ENCODE measurements around the gene CELA3B. TPM values are rescaled to one million over a fixed set of nuclear protein-coding genes. Genes with fewer than 3 reads are reported as not detected.
A peak's percentile ranks its signal among the peaks of the same experiment; 100 is the strongest.

The CELA3B gene
- total and polyA plus RNA-seq, 2 of the 13 experiments (the other 11 are each of a cell fraction or from before 2014, with no cell fraction given), result 0.34 TPM; not detected in 1

DNA sequence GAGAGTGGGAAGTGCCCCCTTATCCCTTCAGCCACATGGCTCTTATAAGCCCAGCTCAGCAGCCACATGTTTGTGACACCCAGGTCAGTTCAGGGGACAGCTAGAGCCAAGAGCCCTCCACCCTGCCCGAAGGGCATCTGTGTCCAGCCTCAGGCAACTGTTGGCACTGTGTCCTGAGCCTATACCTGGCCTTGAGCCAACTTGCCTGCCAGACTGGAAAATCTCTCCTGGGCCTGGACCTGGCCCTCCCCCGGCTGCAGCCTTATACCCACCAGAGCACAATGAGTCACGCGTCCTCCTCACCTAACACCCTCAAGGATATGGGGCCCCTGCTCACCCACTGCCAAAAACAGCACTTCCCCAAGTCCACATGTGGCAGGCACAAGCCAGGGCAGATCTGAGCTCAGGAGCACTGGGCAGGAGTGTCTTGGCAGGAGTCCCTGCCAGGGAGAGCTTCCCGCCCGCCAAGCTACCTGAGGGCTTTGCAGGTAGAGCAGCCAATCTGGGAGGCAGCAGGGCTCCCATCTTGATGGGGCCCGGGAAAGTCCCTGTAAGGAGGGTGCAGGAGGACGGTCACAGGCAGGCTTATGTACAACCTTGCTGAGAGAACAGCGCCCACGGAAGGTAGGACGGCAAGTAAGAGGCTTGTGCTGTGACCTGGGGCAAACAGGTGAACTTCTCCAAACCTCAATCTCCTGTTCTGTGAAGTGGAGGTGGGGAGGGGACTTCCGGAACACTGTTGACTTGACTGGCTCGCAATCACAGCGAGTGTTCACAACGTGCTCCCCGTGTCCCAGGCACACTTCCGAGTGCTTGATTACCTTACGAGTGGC is 19.9 kb upstream of the CELA3B start (continued):
- TF ChIP-seq, protein P1, sequence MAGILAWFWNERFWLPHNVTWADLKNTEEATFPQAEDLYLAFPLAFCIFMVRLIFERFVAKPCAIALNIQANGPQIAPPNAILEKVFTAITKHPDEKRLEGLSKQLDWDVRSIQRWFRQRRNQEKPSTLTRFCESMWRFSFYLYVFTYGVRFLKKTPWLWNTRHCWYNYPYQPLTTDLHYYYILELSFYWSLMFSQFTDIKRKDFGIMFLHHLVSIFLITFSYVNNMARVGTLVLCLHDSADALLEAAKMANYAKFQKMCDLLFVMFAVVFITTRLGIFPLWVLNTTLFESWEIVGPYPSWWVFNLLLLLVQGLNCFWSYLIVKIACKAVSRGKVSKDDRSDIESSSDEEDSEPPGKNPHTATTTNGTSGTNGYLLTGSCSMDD (CRISPR knock-in tag; IDR thresholded peaks at IDR 0.05), result no peak
- TF ChIP-seq KLF15 (CRISPR knock-in tag; IDR thresholded peaks at IDR 0.05; ENCODE audit: borderline replicate concordance), result no peak
- TF ChIP-seq, protein P2, sequence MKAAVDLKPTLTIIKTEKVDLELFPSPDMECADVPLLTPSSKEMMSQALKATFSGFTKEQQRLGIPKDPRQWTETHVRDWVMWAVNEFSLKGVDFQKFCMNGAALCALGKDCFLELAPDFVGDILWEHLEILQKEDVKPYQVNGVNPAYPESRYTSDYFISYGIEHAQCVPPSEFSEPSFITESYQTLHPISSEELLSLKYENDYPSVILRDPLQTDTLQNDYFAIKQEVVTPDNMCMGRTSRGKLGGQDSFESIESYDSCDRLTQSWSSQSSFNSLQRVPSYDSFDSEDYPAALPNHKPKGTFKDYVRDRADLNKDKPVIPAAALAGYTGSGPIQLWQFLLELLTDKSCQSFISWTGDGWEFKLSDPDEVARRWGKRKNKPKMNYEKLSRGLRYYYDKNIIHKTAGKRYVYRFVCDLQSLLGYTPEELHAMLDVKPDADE (CRISPR knock-in tag; IDR thresholded peaks at IDR 0.05), result no peak
- TF ChIP-seq RBM39 (IDR thresholded peaks at IDR 0.05; ENCODE audit: low read depth, low read length, poor library complexity, severe bottlenecking), result no peak
- no peak for TF ChIP-seq SMARCC2 (IDR thresholded peaks at IDR 0.05)
- no peak for TF ChIP-seq ZNF790 (CRISPR knock-in tag; IDR thresholded peaks at IDR 0.05; ENCODE audit: borderline replicate concordance)
- TF ChIP-seq, protein P3, sequence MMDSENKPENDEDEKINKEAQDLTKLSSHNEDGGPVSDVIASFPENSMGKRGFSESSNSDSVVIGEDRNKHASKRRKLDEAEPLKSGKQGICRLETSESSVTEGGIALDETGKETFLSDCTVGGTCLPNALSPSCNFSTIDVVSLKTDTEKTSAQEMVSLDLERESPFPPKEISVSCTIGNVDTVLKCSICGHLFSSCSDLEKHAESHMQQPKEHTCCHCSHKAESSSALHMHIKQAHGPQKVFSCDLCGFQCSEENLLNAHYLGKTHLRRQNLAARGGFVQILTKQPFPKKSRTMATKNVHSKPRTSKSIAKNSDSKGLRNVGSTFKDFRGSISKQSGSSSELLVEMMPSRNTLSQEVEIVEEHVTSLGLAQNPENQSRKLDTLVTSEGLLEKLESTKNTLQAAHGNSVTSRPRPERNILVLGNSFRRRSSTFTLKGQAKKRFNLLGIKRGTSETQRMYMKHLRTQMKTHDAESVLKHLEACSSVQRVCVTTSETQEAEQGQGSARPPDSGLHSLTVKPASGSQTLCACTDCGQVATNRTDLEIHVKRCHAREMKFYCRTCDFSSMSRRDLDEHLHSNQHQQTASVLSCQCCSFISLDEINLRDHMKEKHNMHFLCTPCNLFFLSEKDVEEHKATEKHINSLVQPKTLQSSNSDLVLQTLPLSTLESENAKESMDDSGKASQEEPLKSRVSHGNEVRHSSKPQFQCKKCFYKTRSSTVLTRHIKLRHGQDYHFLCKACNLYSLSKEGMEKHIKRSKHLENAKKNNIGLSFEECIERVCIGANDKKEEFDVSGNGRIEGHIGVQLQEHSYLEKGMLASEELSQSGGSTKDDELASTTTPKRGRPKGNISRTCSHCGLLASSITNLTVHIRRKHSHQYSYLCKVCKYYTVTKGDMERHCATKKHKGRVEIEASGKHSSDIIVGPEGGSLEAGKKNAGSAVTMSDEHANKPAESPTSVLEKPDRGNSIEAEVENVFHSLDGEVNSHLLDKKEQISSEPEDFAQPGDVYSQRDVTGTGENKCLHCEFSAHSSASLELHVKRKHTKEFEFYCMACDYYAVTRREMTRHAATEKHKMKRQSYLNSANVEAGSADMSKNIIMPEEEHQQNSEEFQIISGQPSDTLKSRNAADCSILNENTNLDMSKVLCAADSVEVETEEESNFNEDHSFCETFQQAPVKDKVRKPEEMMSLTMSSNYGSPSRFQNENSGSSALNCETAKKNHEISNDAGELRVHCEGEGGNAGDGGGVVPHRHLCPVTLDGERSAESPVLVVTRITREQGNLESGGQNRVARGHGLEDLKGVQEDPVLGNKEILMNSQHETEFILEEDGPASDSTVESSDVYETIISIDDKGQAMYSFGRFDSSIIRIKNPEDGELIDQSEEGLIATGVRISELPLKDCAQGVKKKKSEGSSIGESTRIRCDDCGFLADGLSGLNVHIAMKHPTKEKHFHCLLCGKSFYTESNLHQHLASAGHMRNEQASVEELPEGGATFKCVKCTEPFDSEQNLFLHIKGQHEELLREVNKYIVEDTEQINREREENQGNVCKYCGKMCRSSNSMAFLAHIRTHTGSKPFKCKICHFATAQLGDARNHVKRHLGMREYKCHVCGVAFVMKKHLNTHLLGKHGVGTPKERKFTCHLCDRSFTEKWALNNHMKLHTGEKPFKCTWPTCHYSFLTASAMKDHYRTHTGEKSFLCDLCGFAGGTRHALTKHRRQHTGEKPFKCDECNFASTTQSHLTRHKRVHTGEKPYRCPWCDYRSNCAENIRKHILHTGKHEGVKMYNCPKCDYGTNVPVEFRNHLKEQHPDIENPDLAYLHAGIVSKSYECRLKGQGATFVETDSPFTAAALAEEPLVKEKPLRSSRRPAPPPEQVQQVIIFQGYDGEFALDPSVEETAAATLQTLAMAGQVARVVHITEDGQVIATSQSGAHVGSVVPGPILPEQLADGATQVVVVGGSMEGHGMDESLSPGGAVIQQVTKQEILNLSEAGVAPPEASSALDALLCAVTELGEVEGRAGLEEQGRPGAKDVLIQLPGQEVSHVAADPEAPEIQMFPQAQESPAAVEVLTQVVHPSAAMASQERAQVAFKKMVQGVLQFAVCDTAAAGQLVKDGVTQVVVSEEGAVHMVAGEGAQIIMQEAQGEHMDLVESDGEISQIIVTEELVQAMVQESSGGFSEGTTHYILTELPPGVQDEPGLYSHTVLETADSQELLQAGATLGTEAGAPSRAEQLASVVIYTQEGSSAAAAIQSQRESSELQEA (CRISPR knock-in tag; IDR thresholded peaks at IDR 0.05; ENCODE audit: not compliant biosample characterization), result peak; percentile 20
- no peak for TF ChIP-seq ZNF7 (CRISPR knock-in tag; IDR thresholded peaks at IDR 0.05)
- TF ChIP-seq, protein P4, sequence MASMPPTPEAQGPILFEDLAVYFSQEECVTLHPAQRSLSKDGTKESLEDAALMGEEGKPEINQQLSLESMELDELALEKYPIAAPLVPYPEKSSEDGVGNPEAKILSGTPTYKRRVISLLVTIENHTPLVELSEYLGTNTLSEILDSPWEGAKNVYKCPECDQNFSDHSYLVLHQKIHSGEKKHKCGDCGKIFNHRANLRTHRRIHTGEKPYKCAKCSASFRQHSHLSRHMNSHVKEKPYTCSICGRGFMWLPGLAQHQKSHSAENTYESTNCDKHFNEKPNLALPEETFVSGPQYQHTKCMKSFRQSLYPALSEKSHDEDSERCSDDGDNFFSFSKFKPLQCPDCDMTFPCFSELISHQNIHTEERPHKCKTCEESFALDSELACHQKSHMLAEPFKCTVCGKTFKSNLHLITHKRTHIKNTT (CRISPR knock-in tag; IDR thresholded peaks at IDR 0.05), result no peak
- 0 out of 2 replicates have a peak, but pooled peaks have one; percentile 31 for TF ChIP-seq MED1 (CRISPR knock-in tag; IDR thresholded peaks at IDR 0.05)
- peak; percentile 25; the same call in 1 of the 2 replicates for TF ChIP-seq RARA (CRISPR knock-in tag; IDR thresholded peaks at IDR 0.05)
- TF ChIP-seq, protein P5, sequence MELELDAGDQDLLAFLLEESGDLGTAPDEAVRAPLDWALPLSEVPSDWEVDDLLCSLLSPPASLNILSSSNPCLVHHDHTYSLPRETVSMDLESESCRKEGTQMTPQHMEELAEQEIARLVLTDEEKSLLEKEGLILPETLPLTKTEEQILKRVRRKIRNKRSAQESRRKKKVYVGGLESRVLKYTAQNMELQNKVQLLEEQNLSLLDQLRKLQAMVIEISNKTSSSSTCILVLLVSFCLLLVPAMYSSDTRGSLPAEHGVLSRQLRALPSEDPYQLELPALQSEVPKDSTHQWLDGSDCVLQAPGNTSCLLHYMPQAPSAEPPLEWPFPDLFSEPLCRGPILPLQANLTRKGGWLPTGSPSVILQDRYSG (CRISPR knock-in tag; IDR thresholded peaks at IDR 0.05), result no peak
- no peak for TF ChIP-seq ZNF235 (CRISPR knock-in tag; IDR thresholded peaks at IDR 0.05; ENCODE audit: borderline replicate concordance)
- TF ChIP-seq CHCHD3 (CRISPR knock-in tag; IDR thresholded peaks at IDR 0.05), result no peak
- TF ChIP-seq KLF16 (CRISPR knock-in tag; IDR thresholded peaks at IDR 0.05), result no peak
- TF ChIP-seq CBFB (CRISPR knock-in tag; IDR thresholded peaks at IDR 0.05), result no peak

Data from HepG2 (cell line).